ENCODE results near the gene RPS15.
A peak's percentile ranks its signal among the peaks of the same experiment; 100 is the strongest.

RPS15 gene

DNA sequence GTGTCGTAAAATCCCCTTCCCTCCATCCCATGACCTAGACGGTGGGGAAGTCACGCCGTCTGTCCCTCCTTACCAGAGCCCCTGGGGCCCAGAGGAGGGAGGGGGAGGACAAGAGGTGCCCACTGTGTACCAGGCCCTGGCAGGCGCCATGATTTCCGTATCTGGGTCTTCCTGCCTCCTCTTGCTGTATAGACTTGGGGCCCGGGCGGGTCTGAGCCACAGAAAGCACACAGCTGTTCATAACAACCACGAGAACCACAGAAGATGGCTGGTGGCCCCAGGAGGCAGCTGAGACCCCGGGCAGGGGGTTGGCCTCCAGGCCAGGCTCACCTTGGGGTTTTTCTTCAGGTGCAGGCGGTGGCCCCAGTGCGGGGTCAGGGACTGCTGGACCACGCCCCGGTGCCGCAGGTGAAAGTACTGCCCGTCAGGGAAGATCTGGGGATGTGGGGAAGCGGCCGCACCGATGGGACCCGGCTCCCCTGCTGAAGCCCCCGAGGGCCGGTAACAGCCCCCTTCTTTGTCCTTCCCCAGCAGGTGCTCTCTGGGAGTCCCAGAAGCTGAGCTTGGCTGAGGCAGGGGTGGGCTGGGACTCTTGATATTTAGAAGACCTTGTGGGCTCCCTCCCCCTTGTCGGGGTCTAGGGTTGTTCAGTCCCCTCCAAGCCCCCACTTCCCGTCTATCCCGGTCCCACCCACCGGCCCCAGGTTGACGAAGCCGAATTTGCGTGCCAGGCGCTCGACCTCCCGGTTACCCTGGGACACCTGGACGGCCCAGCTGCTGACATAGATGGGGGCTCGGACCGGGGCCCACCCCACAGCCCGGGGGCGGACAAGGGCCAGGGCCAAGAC, 51.5 kb downstream of the RPS15 start:
- H3K27me3 ChIP-seq: no peaks in the 10 kb centered on the region
- peaks cover 4% of the 10 kb centered on the region; the same call in 1 of the 2 replicates for H3K4me1 ChIP-seq
- TF ChIP-seq, protein P1, sequence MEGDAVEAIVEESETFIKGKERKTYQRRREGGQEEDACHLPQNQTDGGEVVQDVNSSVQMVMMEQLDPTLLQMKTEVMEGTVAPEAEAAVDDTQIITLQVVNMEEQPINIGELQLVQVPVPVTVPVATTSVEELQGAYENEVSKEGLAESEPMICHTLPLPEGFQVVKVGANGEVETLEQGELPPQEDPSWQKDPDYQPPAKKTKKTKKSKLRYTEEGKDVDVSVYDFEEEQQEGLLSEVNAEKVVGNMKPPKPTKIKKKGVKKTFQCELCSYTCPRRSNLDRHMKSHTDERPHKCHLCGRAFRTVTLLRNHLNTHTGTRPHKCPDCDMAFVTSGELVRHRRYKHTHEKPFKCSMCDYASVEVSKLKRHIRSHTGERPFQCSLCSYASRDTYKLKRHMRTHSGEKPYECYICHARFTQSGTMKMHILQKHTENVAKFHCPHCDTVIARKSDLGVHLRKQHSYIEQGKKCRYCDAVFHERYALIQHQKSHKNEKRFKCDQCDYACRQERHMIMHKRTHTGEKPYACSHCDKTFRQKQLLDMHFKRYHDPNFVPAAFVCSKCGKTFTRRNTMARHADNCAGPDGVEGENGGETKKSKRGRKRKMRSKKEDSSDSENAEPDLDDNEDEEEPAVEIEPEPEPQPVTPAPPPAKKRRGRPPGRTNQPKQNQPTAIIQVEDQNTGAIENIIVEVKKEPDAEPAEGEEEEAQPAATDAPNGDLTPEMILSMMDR (IDR thresholded peaks at IDR 0.05; ENCODE audit: low read depth, low read length): no peak
- H3K9me3 ChIP-seq: no peaks in the 10 kb centered on the region
- DNase-seq: no peak
- peak overlapping the region; percentile 53 for H3K4me3 ChIP-seq (ENCODE audit: low read depth, low read length)
- H3K36me3 ChIP-seq: no peaks in the 10 kb centered on the region
